GM15510 (cell line): Measurements from ENCODE around the gene RAB11FIP5.

Experiments used
- POLR2A ChIP-seq: IDR thresholded peaks from 3 replicates; pipeline ENCODE4 v1.6.1; 2011; ENCODE audit warnings: borderline replicate concordance; ENCODE audit not compliant: insufficient read length; ENCODE audit errors: extremely low read depth

The RAB11FIP5 gene

GRCh38 chr2:73095910-73096309, 16.8 kb downstream of the RAB11FIP5 start:
- TF ChIP-seq POLR2A, result no peak

GRCh38 chr2:73092146-73092783, 20.5 kb downstream of the RAB11FIP5 start:
- no peak for TF ChIP-seq POLR2A

DNA sequence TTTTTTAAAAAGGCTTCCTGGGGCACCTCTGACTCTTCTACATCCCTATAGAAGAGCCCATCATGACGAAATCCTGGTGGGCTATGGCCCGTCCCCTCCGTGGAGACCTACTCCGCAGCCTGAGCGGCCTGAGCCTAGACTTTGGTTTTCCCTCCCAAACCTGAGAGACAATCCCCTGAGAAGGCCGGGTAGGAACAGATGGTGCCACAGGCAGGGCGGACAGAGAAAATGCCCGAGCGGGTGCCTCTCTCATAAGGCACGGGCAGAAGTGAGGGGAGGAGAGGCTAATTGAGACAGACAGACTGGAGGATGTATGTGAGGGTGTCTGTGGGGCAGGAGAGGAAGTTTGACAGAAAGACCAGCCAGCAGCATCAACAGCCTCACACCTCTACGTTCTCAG, 21.1 kb downstream of the RAB11FIP5 start:
- no peak for TF ChIP-seq POLR2A

- TF ChIP-seq POLR2A, result no peak
These were observed 21.6 kb downstream of the RAB11FIP5 start for GRCh38 chr2:73091164-73091563.

DNA sequence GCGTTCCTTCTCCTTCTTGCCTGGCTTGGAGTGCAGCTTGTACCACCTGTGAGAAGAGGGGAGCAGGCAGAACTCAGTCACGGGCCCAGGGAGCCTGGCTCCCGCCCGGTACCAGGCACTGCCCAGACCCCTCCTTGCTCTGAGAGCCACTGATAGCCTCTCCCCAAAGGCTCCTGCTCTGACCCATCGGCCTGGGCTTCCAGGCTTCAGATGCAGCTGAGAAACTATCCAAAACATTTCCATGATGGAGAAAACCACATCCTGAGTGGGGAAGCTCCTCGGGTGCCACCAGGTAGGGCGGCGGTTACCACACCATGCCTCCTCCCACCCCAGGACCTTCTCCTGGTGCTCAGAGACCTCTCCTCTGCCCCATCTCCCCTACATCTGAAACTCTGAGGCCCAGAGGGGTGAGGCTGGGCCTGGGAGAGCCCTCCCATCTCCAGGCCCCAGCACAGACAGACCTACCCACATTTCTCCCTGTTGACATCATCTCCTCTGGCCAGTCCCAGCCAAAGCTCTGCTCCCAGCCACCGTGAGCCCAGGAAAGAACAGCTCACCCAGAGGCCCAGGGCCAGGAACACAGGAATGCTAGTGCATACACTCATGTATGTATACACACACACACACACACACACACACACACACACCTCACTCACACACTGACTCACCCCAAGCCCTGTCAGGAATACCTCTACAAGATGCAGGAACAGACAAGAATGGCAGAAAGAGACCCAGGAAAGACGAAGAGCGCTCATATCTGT, 23.3 kb downstream of the RAB11FIP5 start:
- TF ChIP-seq POLR2A, result no peak

DNA sequence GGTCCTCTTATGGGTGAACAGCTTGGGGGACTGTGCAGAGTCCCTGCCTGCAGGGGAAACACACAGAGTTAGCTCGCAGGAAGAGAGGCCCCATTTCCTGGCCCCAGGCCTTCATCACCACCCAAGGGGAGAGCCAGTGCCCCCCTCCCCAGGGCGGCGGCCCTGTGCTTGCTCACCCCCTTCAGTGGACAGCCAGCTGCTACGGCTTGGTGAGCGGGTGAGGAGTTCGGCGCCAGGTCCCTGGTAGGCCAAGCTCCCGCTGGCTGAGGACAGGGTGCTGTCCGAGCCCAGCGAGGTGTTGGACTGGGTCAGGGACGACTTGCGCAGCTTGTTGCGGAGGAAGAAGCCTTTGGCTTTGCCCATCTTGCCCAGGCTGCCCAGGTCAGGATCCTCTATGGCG, 24.0 kb downstream of the RAB11FIP5 start:
- TF ChIP-seq POLR2A, result no peak

GRCh38 chr2:73088211-73088610, 24.5 kb downstream of the RAB11FIP5 start:
- no peak for TF ChIP-seq POLR2A

- no peak for TF ChIP-seq POLR2A
These were observed 25.4 kb downstream of the RAB11FIP5 start for GRCh38 chr2:73087311-73087710.

- no peak for TF ChIP-seq POLR2A
These were observed 27.1 kb downstream of the RAB11FIP5 start for GRCh38 chr2:73085691-73086090.

- TF ChIP-seq POLR2A, result no peak
These were observed 27.8 kb downstream of the RAB11FIP5 start for GRCh38 chr2:73084971-73085370.

- TF ChIP-seq POLR2A, result no peak
These were observed 28.6 kb downstream of the RAB11FIP5 start for GRCh38 chr2:73083886-73084800.

GRCh38 chr2:73082523-73083410, 30.0 kb downstream of the RAB11FIP5 start:
- no peak for TF ChIP-seq POLR2A

GRCh38 chr2:73081181-73081671, 31.5 kb downstream of the RAB11FIP5 start:
- TF ChIP-seq POLR2A, result no peak

DNA sequence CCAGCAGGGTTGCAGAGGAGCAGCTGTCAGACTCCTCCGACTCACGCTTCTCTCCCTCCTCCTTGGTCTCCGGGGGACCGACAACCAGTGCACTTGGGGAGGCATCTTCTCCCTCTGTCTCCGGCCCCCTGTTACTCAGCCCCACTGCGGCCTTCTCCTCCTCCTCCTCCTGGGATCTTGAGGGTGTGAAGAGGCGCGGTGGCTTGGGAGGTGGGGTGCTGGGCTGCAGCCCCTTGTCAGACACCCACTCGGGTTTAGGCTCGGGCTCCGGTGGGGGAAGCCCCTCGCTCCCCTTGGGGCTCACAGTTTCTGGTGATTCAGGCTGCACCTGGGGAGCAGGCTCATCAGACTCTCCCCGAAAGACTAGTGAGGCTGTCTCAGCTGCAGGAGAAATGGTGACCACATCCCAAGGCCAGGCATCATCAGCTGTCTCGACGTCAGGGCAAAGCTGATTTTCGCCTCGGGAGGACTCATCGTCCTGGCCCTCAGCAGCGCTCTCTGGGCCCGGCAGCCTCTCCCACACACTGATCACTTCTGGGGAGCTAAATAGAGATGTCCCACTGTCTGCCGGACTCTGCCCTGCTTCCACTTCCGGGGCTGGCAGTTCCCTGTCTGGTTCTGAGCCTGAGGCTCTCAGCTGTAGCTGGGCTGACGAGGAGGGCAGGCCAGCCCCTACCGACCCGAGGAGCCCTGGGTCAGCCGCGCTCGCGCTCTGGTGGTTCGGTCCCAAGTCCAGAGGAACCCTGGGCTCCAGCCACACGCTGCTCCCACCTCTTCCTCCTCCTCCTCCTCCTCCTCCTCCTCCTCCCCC, 32.2 kb downstream of the RAB11FIP5 start:
- TF ChIP-seq POLR2A, result no peak

GRCh38 chr2:73079636-73080035, 33.1 kb downstream of the RAB11FIP5 start:
- TF ChIP-seq POLR2A, result no peak
